ENCODE measurements around the gene SSBP4.
A peak's percentile ranks its signal among the peaks of the same experiment; 100 is the strongest.

The SSBP4 gene

DNA sequence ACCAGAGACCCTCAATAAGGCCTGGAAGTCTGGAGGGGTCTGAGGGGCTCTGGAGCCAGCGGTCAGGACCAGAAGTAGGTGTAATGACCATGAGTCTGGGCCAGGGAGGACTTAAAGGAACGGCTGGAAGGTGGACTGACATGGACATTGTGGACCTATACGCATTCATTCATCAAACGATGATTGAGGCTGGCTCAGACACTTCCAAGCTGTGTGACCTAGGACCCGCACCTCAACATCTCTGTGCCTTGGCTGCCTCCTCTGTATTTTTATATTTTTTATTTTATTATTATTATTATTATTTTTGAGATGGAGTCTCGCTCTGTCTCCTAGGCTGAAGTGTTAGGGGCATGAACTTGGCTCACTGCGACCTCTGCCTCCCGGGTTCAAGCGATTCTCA, 12.4 kb upstream of the SSBP4 start:
- DNase-seq: no peak
- no peak overlapping the region for H3K27ac Mint-ChIP-seq
- peaks cover 4% of the 10 kb centered on the region for H3K4me1 Mint-ChIP-seq (ENCODE audit: low read depth)
- H3K27me3 Mint-ChIP-seq: peaks cover 3% of the 10 kb centered on the region
- no peak overlapping the region for H3K4me3 Mint-ChIP-seq
- no peaks in the 10 kb centered on the region for H3K9me3 Mint-ChIP-seq
- H3K36me3 Mint-ChIP-seq (ENCODE audit: low read depth): no peaks in the 10 kb centered on the region

- no peaks in the 10 kb centered on the region for H3K36me3 Mint-ChIP-seq (ENCODE audit: low read depth)
- no peak overlapping the region for H3K27ac Mint-ChIP-seq
- peaks cover 10% of the 10 kb centered on the region for H3K27me3 Mint-ChIP-seq
- no peaks in the 10 kb centered on the region for H3K9me3 Mint-ChIP-seq
- no peak overlapping the region for H3K4me3 Mint-ChIP-seq
- peaks cover 4% of the 10 kb centered on the region for H3K4me1 Mint-ChIP-seq (ENCODE audit: low read depth)
- DNase-seq: no peak
These were observed 11.1 kb upstream of the SSBP4 start for GRCh38 chr19:18408053-18408476.

GRCh38 chr19:18412610-18413239, 6.5 kb upstream of the SSBP4 start:
- Mint-ChIP-seq H3K27me3 (peaks cover 44% of the 10 kb centered on the region), H3K4me3 (no peak overlapping the region), H3K4me1 (ENCODE audit: low read depth) (peaks cover 34% of the 10 kb centered on the region), H3K27ac (no peak overlapping the region), H3K36me3 (ENCODE audit: low read depth) (no peaks in the 10 kb centered on the region), H3K9me3 (no peaks in the 10 kb centered on the region)
- DNase-seq: no peak

DNA sequence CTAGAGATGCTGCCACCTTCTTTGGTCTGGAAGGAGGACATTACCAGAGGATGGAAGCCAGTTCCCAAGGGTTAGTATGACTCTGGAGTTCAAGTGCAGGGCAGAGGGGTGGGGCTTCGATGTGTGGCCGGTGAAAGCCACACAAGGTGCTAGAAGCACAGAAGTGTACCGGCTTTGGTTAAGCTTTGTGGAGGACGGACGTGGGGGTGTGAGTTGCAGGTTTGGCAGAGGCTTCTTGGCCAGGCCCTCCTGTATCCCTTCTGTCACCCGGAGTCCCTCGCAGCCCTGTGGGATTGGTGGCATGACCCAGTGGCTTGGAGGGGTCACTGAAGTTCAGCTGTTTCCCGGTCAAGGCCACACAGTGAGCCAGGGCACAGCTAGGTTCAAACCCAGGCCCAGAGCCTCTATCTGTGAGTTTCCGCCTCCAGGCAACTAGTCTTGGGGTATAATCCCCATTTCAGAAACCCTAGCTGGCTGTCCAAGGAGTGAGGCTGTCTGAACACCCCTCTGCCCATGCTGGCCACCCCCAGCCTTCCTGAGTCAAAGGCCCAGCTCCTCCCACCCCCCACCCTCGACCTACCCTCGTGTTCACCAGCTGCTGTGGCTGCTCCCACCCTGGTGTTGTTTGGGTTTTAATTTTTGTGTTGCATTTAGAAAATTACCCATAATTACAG, 4.6 kb upstream of the SSBP4 start:
- Mint-ChIP-seq H3K27ac (peak overlapping the region; percentile 52), H3K4me1 (ENCODE audit: low read depth) (peaks cover 47% of the 10 kb centered on the region), H3K27me3 (peaks cover 57% of the 10 kb centered on the region), H3K9me3 (no peaks in the 10 kb centered on the region), H3K4me3 (no peak overlapping the region), H3K36me3 (ENCODE audit: low read depth) (no peaks in the 10 kb centered on the region)
- peak; percentile 31 for DNase-seq

DNA sequence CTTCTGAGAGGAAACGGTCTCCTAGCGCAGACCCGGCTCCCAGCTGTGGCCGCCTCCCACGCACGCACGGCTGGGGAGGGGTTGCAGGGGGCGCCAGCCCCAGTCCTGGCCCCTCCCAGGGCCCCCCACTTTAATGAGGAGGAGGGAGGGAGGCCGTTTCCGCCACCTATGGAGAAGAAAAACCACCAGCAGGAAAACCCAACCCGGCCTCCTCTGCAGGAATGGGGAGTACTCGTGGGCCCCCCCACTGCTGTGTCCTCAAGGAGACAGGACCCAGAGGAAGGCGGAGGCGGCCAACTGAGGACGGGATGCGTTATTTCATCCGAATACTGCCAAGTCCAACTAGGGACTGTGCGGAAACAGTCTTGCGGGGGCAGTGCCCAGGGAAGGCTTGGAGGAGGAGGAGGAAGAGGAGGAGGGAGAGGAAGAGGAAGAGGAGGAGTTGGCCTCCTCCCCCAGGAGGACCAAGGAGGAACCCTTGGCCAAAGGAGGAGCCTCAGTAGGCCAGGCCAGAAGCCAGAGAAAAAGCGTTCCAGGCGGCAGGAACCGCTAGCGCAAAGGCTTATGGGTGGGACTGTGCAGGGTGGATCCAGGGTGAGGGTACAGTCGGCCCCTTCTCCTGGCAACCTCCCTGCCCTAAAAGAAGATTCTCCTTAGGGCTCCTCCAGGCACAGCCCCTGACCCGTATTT, 3.9 kb upstream of the SSBP4 start:
- DNase-seq: peak; percentile 34
- Mint-ChIP-seq H3K4me1 (ENCODE audit: low read depth) (peaks cover 48% of the 10 kb centered on the region), H3K27ac (peak overlapping the region; percentile 41), H3K4me3 (peak overlapping the region; percentile 45), H3K27me3 (peaks cover 57% of the 10 kb centered on the region), H3K9me3 (no peaks in the 10 kb centered on the region), H3K36me3 (ENCODE audit: low read depth) (peaks cover 5% of the 10 kb centered on the region)

- peaks cover 15% of the 10 kb centered on the region for H3K36me3 Mint-ChIP-seq (ENCODE audit: low read depth)
- H3K9me3 Mint-ChIP-seq: no peaks in the 10 kb centered on the region
- H3K27me3 Mint-ChIP-seq: peaks cover 54% of the 10 kb centered on the region
- peaks cover 60% of the 10 kb centered on the region for H3K4me1 Mint-ChIP-seq (ENCODE audit: low read depth)
- no peak for DNase-seq
- H3K27ac Mint-ChIP-seq: peak overlapping the region; percentile 80
- peak overlapping the region; percentile 70 for H3K4me3 Mint-ChIP-seq
These were observed 2.4 kb upstream of the SSBP4 start for GRCh38 chr19:18416778-18417249.

DNA sequence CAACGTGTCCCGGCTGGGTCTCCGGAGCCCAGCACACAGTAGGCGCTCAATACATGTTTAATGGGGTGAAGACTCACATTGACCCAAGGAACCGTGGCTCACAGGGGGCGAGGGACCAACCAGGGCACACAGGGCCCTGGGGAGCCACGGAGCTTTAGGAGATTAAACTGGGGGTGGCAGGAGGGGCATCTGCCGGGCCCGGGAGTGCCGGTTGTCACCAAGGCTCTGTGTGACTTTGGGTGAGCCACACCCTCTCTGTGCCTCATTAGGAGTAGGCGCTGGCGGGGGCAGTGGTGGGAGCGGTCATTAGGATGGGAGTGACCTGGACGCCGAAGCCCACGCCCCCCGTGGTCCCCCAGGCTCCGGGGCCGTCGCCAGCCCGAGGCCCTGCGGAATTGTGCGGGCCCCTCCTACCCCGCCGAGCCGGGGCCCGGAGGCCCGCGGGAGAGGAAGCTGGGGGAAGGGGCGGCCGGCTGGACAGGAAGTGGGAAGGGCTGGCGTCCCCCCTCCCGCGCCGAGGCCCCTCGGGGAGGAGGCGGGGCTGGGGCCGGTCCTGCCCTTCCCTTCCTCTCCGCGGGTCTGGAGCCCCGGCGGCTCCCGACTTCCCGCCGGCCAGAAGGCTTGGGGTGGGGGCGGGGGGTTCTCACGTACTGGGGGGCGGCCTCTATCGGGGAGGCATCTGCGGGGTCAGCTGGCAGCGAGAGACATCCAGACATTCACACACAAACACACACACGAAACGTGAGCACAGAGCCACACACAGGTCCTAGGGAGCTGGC, 1.8 kb upstream of the SSBP4 start:
- Mint-ChIP-seq H3K27ac (peak overlapping the region; percentile 80), H3K4me1 (ENCODE audit: low read depth) (peaks cover 66% of the 10 kb centered on the region), H3K27me3 (peaks cover 54% of the 10 kb centered on the region), H3K9me3 (no peaks in the 10 kb centered on the region), H3K36me3 (ENCODE audit: low read depth) (peaks cover 19% of the 10 kb centered on the region), H3K4me3 (peak overlapping the region; percentile 75)
- DNase-seq: peak; percentile 66

DNA sequence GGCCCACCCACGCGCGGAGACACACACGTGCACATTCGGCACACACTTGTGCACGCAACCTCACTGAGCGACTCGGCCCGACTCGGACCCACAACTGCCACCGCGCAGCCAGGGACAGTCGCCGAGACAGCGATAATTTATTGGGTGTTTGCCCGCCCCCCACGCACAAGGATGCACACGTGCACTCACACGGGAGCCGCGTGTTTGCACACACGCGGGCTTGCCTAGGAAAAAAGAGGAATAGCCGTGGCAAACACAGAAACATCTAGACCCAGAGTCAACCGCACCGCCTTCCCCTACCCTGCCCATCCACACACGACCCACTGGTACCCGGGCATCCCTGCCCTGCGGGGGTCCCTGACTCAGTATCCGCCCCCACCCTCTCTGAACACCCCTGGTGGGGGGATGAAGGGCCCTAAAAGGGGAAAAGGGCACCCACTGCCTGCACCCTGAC, 1.1 kb upstream of the SSBP4 start:
- Mint-ChIP-seq H3K4me3 (peak overlapping the region; percentile 75), H3K27me3 (peaks cover 48% of the 10 kb centered on the region), H3K4me1 (ENCODE audit: low read depth) (peaks cover 72% of the 10 kb centered on the region), H3K9me3 (no peaks in the 10 kb centered on the region), H3K27ac (peak overlapping the region; percentile 82), H3K36me3 (ENCODE audit: low read depth) (peaks cover 26% of the 10 kb centered on the region)
- peak; percentile 63 for DNase-seq

- DNase-seq: no peak
- Mint-ChIP-seq H3K27me3 (peaks cover 44% of the 10 kb centered on the region), H3K27ac (peak overlapping the region; percentile 82), H3K4me1 (ENCODE audit: low read depth) (peaks cover 77% of the 10 kb centered on the region), H3K4me3 (peak overlapping the region; percentile 75), H3K9me3 (no peaks in the 10 kb centered on the region), H3K36me3 (ENCODE audit: low read depth) (peaks cover 29% of the 10 kb centered on the region)
These were observed 559 bp upstream of the SSBP4 start for GRCh38 chr19:18418483-18419194.

GRCh38 chr19:18419699-18420460, 682 bp downstream of the SSBP4 start:
- peak; percentile 72 for DNase-seq

GRCh38 chr19:18420930-18421329, 1.7 kb downstream of the SSBP4 start:
- Mint-ChIP-seq H3K36me3 (ENCODE audit: low read depth) (peaks cover 33% of the 10 kb centered on the region), H3K4me3 (peak overlapping the region; percentile 87), H3K27me3 (peaks cover 27% of the 10 kb centered on the region), H3K9me3 (no peaks in the 10 kb centered on the region), H3K4me1 (ENCODE audit: low read depth) (peaks cover 76% of the 10 kb centered on the region), H3K27ac (peak overlapping the region; percentile 87)
- peak; percentile 35 for DNase-seq

More at GRCh38 chr19:18419699-18420460, 682 bp downstream of the SSBP4 start:
- H3K4me3 Mint-ChIP-seq: peak overlapping the region; percentile 87
- no peaks in the 10 kb centered on the region for H3K9me3 Mint-ChIP-seq
- peaks cover 31% of the 10 kb centered on the region for H3K36me3 Mint-ChIP-seq (ENCODE audit: low read depth)
- H3K27me3 Mint-ChIP-seq: peaks cover 34% of the 10 kb centered on the region
- peak overlapping the region; percentile 87 for H3K27ac Mint-ChIP-seq
- peaks cover 78% of the 10 kb centered on the region for H3K4me1 Mint-ChIP-seq (ENCODE audit: low read depth)

- Mint-ChIP-seq H3K9me3 (no peaks in the 10 kb centered on the region), H3K4me3 (peak overlapping the region; percentile 87), H3K36me3 (ENCODE audit: low read depth) (peaks cover 35% of the 10 kb centered on the region), H3K4me1 (ENCODE audit: low read depth) (peaks cover 76% of the 10 kb centered on the region), H3K27ac (peak overlapping the region; percentile 87), H3K27me3 (peaks cover 23% of the 10 kb centered on the region)
- peak; percentile 37 for DNase-seq
These were observed 2.3 kb downstream of the SSBP4 start for GRCh38 chr19:18421371-18421959.

All from activated T-cell treated with anti-CD3 and anti-CD28 coated beads, Interleukin-2, amount 50 U/mL, for 24 hours (primary cell).